Upper lobe of left lung (tissue), 6 donors: ENCODE measurements around the gene ADAMTSL4. TPM values are rescaled to one million over a fixed set of nuclear protein-coding genes. Genes with fewer than 3 reads are reported as not detected.

ENCODE experiments used
- ATAC-seq, 2 donors: fragments of 200-7000 bp; cut with Tn5 transposase; one replicate each; pipeline ENCODE4 v1.9.1; 2022; ENCODE audit warnings: mild to moderate bottlenecking in 2 of 2, moderate library complexity in 2 of 2; ENCODE audit not compliant: low FRiP score in 2 of 2
- DNase-seq, 2 donors: peaks; one replicate each; pipeline ENCODE4 v3.0.0-alpha.2; 2019 to 2020
- H3K27ac ChIP-seq, 4 donors: fragments of 200-600 bp; sonication (generic); one replicate each; pipeline ENCODE4 v1.5.1; 2016 to 2019
- H3K27me3 ChIP-seq, 4 donors: fragments of 200-600 bp; sonication (generic); one replicate each; pipeline ENCODE4 v1.5.1; 2017 to 2019
- H3K36me3 ChIP-seq, 4 donors: fragments of 200-600 bp; sonication (generic); one replicate each; pipeline ENCODE4 v1.5.1; 2016 to 2019
- H3K4me1 ChIP-seq, 4 donors: fragments of 200-600 bp; sonication (generic); one replicate each; pipeline ENCODE4 v1.5.1; 2018 to 2019
- H3K4me3 ChIP-seq, 4 donors: fragments of 200-600 bp; sonication (generic); one replicate each; pipeline ENCODE4 v1.5.1; 2017 to 2019; ENCODE audit warnings: mild to moderate bottlenecking in 2 of 4, moderate library complexity in 1 of 4
- H3K9me3 ChIP-seq, 4 donors: fragments of 200-600 bp; sonication (generic); one replicate each; pipeline ENCODE4 v1.5.1; 2018 to 2019
- EP300 ChIP-seq, 4 donors: sonication (generic); formaldehyde crosslinking; IDR thresholded peaks; one replicate each; pipeline ENCODE4 v1.5.1; 2017; ENCODE audit warnings: antibody characterized with exemption in 4 of 4, control low read depth in 2 of 4
- POLR2A ChIP-seq, 4 donors: fragments of 450-650 bp; IDR thresholded peaks; one replicate each; pipeline ENCODE4 v1.5.1; 2016 to 2017; ENCODE audit warnings: antibody characterized with exemption in 4 of 4, mild to moderate bottlenecking in 2 of 4
- POLR2AphosphoS5 ChIP-seq, 2 donors: sonication (generic); formaldehyde crosslinking; IDR thresholded peaks; one replicate each; pipeline ENCODE4 v1.5.1; 2017; ENCODE audit warnings: antibody characterized with exemption in 2 of 2
- WGBS, 2 donors: methylation state at CpG; one replicate each; pipeline ENCODE4 v1.1.5; 2017 to 2018; 5-methylcytosine and 5-hydroxymethylcytosine counted together
- total RNA-seq, 6 donors: library from RNA; depleted of rRNA in 4 of 6; stranded (reverse); fragments of >200 nt in 4 of 6; gene quantifications; one replicate each; pipeline versions ENCODE4 v1.1.0 to v1.2.1, GENCODE V29; 2016 to 2021
- TF ChIP-seq, protein P1 (sequence below), 6 experiments: fragments of 450-650 bp in 4 of 6; fragments of 200-600 bp in 2 of 6; sonication (generic) in 2 of 6; IDR thresholded peaks; one replicate each; pipeline ENCODE4 v1.5.1; 2016 to 2019; ENCODE audit warnings: antibody characterized with exemption in 6 of 6
- donor health status: DM: no; HTN: no; CAD: no; lungs with moderate emphysema.
- donor health status: DM: no; HTN: yes; CAD: no; lungs with severe emphysema.

ADAMTSL4 gene
- total RNA-seq, 6 donors from 2014 or later, result 40.3 to 169 (median 139) TPM

DNA sequence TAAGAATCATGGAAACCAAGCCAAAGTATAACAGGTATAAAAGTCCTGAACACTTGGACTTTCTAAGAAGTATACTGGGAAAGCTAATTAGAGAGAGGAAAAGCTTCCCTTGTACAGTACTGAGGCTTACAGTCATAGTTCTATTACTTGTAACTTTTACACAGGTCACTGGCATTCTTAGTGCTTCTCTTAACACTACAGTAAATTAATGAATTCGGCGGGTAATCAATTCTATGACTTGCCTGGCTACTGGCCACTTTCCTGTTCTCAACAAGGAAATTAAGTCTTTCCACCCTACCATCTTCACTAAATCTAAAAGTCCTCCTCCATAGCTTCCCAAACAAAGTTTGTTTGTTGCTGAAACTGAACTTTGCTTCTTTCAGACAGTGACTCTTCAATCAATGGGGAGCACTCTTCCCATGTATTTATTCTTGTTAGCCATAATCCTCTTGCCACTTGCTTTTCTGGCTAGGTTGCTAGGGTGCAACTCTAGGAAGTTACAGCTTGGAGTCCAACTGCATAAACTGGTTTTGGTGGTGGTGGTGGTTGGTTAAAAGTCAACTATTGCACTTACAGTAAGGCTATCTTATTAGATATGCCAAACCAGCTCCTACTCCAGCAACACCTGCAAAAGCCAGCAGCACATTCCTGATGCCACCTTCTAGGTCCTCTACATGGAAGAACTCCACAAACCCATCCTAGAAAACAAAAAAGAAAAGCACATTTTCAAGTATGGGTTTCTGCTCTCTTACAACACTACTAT, 27.8 kb downstream of the ADAMTSL4 start:
- peaks cover 35 to 66% (median 46%) of the 10 kb centered on the region in 4 donors for H3K36me3 ChIP-seq
- DNase-seq, result no peak

DNA sequence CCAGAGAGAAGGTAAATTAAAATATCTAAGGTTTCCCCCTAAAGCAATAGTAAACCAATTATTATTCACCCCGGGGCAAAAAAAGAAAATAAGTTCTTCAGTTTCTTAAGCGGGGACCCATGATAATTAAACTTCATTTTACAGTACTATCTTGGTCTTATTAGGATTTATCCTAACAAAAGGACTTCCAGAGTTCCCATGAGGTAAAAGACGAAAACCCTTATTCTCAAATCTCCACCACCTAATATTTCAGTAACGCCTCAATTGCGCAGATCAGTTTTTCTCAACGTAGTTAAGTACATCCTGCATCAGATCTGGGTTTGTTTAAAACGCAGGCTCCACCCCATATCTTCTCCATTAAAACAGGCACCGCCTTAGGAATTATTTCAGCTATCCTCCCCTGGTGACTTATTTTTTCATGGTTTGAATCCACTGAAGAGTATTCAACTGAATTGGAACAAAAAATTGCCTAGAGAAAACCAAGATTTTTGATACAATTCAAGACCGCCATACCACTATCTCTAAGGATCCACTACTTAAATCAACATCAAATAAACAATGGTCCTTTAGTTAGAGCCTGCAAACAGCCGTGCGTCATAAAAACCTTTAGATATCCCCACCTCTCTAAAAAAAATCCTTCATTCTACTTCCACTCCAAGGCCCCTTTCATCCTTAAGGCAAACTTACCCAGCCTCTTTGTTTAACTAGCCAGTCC, 28.5 kb downstream of the ADAMTSL4 start:
- 2% methylated on average over 11 of the region's 11 CpGs for WGBS, 2 donors
- Histone ChIP-seq H3K4me1 (peaks cover 31 to 42% (median 40%) of the 10 kb centered on the region in 4 donors), H3K4me3 (peak overlapping the region; percentile 61 to 97 (median 88)), H3K27ac (peak overlapping the region; percentile 98 to 100 (median 99)), H3K27me3 (no peaks in the 10 kb centered on the region), H3K9me3 (no peaks in the 10 kb centered on the region), H3K36me3 (peaks cover 35 to 59% (median 40%) of the 10 kb centered on the region in 4 donors)
- DNase-seq, result no peak
- no peak for ATAC-seq
- TF ChIP-seq POLR2A (IDR thresholded peaks at IDR 0.05) (peak in 3 of 4 donors; percentile 15 to 37 (median 26)), POLR2AphosphoS5 (IDR thresholded peaks at IDR 0.05) (no peak)

More for the DNA sequence above, 27.8 kb downstream of the ADAMTSL4 start:
- ATAC-seq, result no peak
- no peaks in the 10 kb centered on the region for H3K9me3 ChIP-seq
- peaks cover 39 to 50% (median 47%) of the 10 kb centered on the region in 4 donors for H3K4me1 ChIP-seq
- no peaks in the 10 kb centered on the region for H3K27me3 ChIP-seq
- TF ChIP-seq POLR2AphosphoS5 (IDR thresholded peaks at IDR 0.05), result peak in 1 of 2 donors; percentile 50
- TF ChIP-seq EP300 (IDR thresholded peaks at IDR 0.05), result no peak
- H3K27ac ChIP-seq, result peak overlapping the region; percentile 98 to 100 (median 99)
- WGBS, 2 donors, result 6 to 10% methylated on average over 2 of the region's 2 CpGs
- H3K4me3 ChIP-seq, result peak overlapping the region; percentile 61 to 97 (median 88)

DNA sequence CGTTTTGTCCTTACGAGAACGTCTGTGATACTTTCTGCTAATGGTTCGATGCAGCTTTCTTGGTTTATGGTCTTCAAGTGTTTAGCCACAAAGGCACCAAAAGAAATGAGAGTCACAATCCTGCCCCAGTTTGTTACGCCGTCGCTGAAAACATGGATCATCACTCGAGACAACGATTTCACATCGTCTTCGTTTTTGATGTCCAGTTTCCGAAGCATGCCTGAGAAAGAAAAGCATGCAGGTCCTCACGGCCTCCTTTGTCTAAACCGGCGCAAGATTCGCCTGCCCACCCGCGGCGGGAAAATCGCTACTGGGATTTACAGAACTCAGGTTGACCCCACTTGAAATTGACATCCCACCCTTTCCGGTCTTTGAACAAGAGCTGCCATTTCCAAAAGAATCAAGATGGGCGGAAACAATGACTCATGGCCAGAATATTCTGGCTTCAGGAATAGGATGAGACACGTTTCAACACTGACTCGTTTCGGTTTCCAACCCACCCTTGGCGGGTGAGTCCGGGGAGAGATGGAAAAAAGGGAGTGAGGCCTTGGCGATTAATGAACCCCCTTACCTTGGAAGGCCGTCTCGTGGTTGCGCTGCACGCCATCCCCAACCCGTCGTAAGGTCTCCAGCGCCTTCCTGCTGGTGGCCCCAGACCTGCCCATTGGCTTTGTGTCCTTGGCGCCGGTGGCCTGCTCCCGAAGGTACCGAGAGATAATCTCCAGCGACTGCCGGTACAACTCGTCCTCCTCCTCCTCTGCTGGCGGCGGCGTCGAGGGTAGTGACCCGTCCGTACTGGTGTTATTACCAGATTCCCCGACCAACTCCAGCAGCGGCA, 29.3 kb downstream of the ADAMTSL4 start:
- Histone ChIP-seq H3K27ac (peak overlapping the region; percentile 98 to 100 (median 99)), H3K9me3 (no peaks in the 10 kb centered on the region), H3K4me1 (peaks cover 24 to 34% (median 32%) of the 10 kb centered on the region in 4 donors), H3K27me3 (no peaks in the 10 kb centered on the region), H3K4me3 (peak overlapping the region; percentile 61 to 97 (median 88)), H3K36me3 (peaks cover 27 to 51% (median 34%) of the 10 kb centered on the region in 4 donors)
- WGBS, 2 donors, result 0 to 1% methylated on average over 30 to 45 of the region's 50 CpGs
- ATAC-seq, result peak; percentile 44 to 49
- DNase-seq, result peak in 1 of 2 donors; percentile 68
- TF ChIP-seq, protein P1, sequence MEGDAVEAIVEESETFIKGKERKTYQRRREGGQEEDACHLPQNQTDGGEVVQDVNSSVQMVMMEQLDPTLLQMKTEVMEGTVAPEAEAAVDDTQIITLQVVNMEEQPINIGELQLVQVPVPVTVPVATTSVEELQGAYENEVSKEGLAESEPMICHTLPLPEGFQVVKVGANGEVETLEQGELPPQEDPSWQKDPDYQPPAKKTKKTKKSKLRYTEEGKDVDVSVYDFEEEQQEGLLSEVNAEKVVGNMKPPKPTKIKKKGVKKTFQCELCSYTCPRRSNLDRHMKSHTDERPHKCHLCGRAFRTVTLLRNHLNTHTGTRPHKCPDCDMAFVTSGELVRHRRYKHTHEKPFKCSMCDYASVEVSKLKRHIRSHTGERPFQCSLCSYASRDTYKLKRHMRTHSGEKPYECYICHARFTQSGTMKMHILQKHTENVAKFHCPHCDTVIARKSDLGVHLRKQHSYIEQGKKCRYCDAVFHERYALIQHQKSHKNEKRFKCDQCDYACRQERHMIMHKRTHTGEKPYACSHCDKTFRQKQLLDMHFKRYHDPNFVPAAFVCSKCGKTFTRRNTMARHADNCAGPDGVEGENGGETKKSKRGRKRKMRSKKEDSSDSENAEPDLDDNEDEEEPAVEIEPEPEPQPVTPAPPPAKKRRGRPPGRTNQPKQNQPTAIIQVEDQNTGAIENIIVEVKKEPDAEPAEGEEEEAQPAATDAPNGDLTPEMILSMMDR (IDR thresholded peaks at IDR 0.05), result no peak
- peak in 3 of 4 donors; percentile 10 to 92 (median 87) for TF ChIP-seq EP300 (IDR thresholded peaks at IDR 0.05)
- peak in 3 of 4 donors; percentile 9 to 54 (median 13) for TF ChIP-seq POLR2A (IDR thresholded peaks at IDR 0.05)
- peak; percentile 88 to 93 for TF ChIP-seq POLR2AphosphoS5 (IDR thresholded peaks at IDR 0.05)

DNA sequence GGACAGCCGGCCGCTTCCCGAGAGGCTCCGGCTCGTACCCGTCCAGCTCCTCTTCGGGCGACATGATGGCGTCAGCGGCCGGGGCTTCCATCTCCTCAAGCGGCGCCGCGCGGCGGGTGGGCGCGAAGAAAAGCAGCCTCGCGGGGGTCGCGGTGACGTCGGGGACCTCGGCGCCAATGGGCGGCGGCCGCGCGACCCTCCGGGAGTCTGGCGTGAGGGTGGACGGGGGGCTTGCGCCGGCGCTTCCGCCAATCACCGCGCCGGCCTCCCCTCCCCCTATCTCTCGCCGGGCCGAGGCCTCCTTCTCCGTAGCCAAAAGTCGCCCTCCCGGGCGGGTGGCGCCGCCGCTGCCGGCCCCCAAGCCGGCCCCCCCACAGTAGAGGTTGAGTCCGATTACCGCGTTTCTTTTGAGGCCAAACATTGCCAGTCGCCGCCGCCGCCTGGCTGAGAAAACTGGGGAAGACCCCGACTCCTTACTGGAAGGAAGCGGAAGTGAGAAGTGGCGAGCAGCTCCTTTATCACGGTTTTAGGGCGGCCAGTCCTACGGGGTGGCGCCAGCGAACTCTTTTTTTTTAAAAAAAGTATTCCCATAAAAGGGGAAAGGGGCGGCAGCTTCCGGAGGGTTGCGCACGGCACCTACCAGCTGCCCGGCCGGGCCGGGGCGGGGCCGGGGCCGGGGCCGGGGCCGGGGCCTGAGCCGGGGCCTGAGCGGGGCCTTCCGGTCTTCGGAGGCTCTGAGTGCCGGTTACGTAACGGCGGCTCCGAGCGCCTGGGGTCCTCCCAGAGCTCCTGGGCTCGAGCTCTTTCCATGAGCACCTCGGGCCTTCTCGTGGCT, 30.1 kb downstream of the ADAMTSL4 start, which contains the start of gene MCL1:
Gene MCL1, minus strand, starts transcription at position 501 of the 835 bp plus-strand sequence. Its CDS starts 80 bp downstream, at position 421.
- Histone ChIP-seq H3K4me3 (peak within 1 kb of the TSS; percentile 61 to 97 (median 88)), H3K4me1 (peaks cover 15 to 26% (median 24%) of the 10 kb centered on the region in 4 donors), H3K27ac (peak within 1 kb of the TSS; percentile 98 to 100 (median 99)), H3K27me3 (no peaks in the 10 kb centered on the region), H3K36me3 (peaks cover 21 to 43% (median 26%) of the 10 kb centered on the region in 4 donors), H3K9me3 (no peaks in the 10 kb centered on the region)
- WGBS, 2 donors, result 0 to 1% methylated on average over 13 to 62 of the region's 94 CpGs
- DNase-seq, result peak; percentile 94 to 98
- peak; percentile 94 to 96 for ATAC-seq
- TF ChIP-seq POLR2AphosphoS5 (IDR thresholded peaks at IDR 0.05), result peak; percentile 98 to 99
- peak; percentile 71 to 98 (median 94) for TF ChIP-seq POLR2A (IDR thresholded peaks at IDR 0.05)
- peak in 3 of 4 donors; percentile 35 to 86 (median 84) for TF ChIP-seq EP300 (IDR thresholded peaks at IDR 0.05)
- TF ChIP-seq, protein P1 (IDR thresholded peaks at IDR 0.05), result peak in 2 of 6 experiments; percentile 30 to 46
